OCI-LY3 (cell line): ENCODE results near the gene SORCS3.

Source experiments
- H2AFZ ChIP-seq: fragments of 200-600, 300-600 bp; shearing (Covaris generic); 2 replicates; pipeline ENCODE4 v1.6.0; 2014; ENCODE audit warnings: antibody characterized with exemption, low read depth, low read length
- H3K27ac ChIP-seq: fragments of 200-600, 300-600 bp; sonication (generic); 2 replicates; pipeline ENCODE4 v1.5.1; 2014; ENCODE audit warnings: mild to moderate bottlenecking, low read length, moderate library complexity, mixed read lengths
- H3K27me3 ChIP-seq: fragments of 200-600, 300-600 bp; sonication (generic); 2 replicates; pipeline ENCODE4 v1.6.1; 2014; ENCODE audit warnings: low read depth, low read length, mixed read lengths
- H3K36me3 ChIP-seq: fragments of 200-600, 300-600 bp; sonication (generic); replicated peaks from 2 replicates; pipeline ENCODE3; 2014; ENCODE audit warnings: low read depth, low read length, mixed read lengths
- H3K4me1 ChIP-seq: fragments of 300-600, 200-600 bp; sonication (generic); 2 replicates; pipeline ENCODE4 v1.6.1; 2014; ENCODE audit warnings: low read length, mixed read lengths
- H3K4me2 ChIP-seq: fragments of 200-600, 300-600 bp; sonication (generic); 2 replicates; pipeline ENCODE4 v1.6.1; 2014; ENCODE audit warnings: low read length, mixed read lengths
- H3K4me3 ChIP-seq: fragments of 300-600, 200-600 bp; sonication (generic); 2 replicates; pipeline ENCODE4 v1.5.1; 2014; ENCODE audit warnings: antibody characterized with exemption, mild to moderate bottlenecking, low read length, moderate library complexity
- H3K79me2 ChIP-seq: fragments of 300-600, 200-600 bp; shearing (Covaris generic); 2 replicates; pipeline ENCODE4 v1.6.1; 2014; ENCODE audit warnings: mild to moderate bottlenecking, low read length, mixed read lengths
- H3K9ac ChIP-seq: fragments of 300-600, 200-600 bp; shearing (Covaris generic); 2 replicates; pipeline ENCODE4 v1.6.0; 2014; ENCODE audit warnings: mild to moderate bottlenecking, low read length, moderate library complexity
- H3K9me3 ChIP-seq: fragments of 200-600, 300-600 bp; shearing (Covaris generic); 2 replicates; pipeline ENCODE4 v1.6.1; 2014; ENCODE audit warnings: low read length, mixed read lengths; ENCODE audit not compliant: insufficient read depth
- H4K20me1 ChIP-seq: fragments of 200-600, 300-600 bp; sonication (generic); 2 replicates; pipeline ENCODE4 v1.6.1; 2016; ENCODE audit warnings: low read length, mixed read lengths; ENCODE audit not compliant: insufficient read depth
- EZH2phosphoT487 ChIP-seq: fragments of 200-600 bp; shearing (Covaris generic); IDR thresholded peaks from 2 replicates; pipeline ENCODE4 v1.6.1; 2018; ENCODE audit warnings: antibody characterized with exemption, mixed run types, low read depth
- TF ChIP-seq, protein P1 (sequence below): fragments of 200-600, 300-600 bp; sonication (generic); IDR thresholded peaks from 2 replicates; pipeline ENCODE4 v1.5.1; 2014; ENCODE audit warnings: antibody characterized with exemption, low read length, low read depth

The SORCS3 gene

DNA sequence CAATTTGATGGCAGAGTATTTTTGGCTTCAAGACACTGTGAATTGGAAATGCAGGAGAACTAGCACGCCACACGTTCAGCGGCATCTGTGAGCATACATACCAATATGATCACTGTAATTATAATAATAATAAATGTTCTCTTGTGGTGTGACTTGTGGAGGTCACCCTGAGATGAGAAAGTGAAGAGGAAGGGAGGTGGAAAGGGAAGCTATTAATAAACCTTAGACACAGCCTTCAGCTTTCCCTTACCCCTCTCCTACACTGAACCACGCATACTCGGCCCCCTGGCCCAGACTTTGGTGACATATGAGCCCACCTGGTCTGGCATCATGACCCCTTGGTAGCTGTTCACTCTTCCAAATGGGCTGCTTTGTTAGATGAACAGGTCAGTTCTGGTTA is 139.1 kb downstream of the SORCS3 start:
- Histone ChIP-seq H3K4me2 (no peak overlapping the region), H3K36me3 (no peaks in the 10 kb centered on the region), H3K4me1 (no peaks in the 10 kb centered on the region), H4K20me1 (no peaks in the 10 kb centered on the region), H3K79me2 (no peaks in the 10 kb centered on the region), H3K9me3 (no peaks in the 10 kb centered on the region), H3K4me3 (no peak overlapping the region), H3K27me3 (no peaks in the 10 kb centered on the region), H3K27ac (no peak overlapping the region), H3K9ac (no peak overlapping the region), H2AFZ (no peak overlapping the region)
- TF ChIP-seq, protein P1, sequence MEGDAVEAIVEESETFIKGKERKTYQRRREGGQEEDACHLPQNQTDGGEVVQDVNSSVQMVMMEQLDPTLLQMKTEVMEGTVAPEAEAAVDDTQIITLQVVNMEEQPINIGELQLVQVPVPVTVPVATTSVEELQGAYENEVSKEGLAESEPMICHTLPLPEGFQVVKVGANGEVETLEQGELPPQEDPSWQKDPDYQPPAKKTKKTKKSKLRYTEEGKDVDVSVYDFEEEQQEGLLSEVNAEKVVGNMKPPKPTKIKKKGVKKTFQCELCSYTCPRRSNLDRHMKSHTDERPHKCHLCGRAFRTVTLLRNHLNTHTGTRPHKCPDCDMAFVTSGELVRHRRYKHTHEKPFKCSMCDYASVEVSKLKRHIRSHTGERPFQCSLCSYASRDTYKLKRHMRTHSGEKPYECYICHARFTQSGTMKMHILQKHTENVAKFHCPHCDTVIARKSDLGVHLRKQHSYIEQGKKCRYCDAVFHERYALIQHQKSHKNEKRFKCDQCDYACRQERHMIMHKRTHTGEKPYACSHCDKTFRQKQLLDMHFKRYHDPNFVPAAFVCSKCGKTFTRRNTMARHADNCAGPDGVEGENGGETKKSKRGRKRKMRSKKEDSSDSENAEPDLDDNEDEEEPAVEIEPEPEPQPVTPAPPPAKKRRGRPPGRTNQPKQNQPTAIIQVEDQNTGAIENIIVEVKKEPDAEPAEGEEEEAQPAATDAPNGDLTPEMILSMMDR = no peak
- no peak for TF ChIP-seq EZH2phosphoT487

DNA sequence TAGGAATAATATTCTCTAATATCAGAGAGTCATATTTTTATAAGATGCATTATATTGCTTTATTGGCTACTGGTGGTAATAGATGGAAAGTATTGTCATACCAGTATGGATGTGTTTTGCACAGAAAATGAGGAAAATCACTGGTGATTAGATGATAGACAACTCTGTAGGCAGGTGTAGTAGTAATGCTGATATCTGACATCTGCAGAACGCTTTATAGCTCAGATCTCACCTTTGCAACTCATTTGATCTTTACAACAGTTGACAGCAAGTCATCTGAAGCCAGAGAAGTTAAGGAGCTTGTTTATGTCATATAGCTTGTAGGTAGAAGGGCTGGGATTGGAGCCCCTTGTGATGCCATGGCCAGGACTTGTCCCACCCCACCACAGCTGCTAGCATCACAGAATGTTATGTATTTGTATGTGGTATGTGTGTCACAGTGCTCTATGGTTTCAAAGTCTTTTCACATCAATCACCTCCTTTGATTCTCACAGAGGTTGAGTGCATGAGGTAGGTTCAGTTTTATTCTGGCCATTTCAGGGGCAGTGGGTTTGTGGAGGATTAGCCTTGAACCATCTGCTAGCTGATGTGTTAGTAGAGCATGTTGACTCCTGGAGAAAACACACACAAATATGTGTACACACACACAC is 140.0 kb downstream of the SORCS3 start:
- Histone ChIP-seq H2AFZ (no peak overlapping the region), H3K4me1 (no peaks in the 10 kb centered on the region), H3K9me3 (no peaks in the 10 kb centered on the region), H3K9ac (no peak overlapping the region), H3K27me3 (no peaks in the 10 kb centered on the region), H4K20me1 (no peaks in the 10 kb centered on the region), H3K79me2 (no peaks in the 10 kb centered on the region), H3K36me3 (no peaks in the 10 kb centered on the region), H3K27ac (no peak overlapping the region), H3K4me3 (no peak overlapping the region), H3K4me2 (no peak overlapping the region)
- TF ChIP-seq, protein P1 = no peak
- TF ChIP-seq EZH2phosphoT487 = no peak

DNA sequence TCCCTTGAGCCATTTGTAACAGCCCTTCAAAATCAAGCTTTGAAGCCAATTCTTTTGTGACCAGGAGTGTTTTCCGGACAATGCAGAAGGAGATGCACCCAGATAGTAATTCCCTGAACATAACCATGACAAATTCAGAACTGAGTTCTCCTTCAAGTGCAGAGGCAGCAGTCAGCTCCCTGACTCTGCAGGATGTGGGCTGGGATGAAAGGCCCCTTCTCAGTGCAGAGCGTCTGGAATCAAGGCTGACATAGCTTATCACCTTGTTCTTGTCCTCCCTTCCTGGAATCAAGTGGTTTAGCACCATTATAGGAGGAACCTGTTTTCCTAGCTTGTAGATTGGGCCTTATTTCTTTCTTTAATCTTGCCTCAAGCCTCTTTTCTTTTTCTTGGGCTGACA is 143.4 kb downstream of the SORCS3 start:
- Histone ChIP-seq H3K27ac (no peak overlapping the region), H3K4me3 (no peak overlapping the region), H3K9me3 (no peaks in the 10 kb centered on the region), H3K9ac (no peak overlapping the region), H3K27me3 (no peaks in the 10 kb centered on the region), H4K20me1 (no peaks in the 10 kb centered on the region), H3K4me1 (no peaks in the 10 kb centered on the region), H3K4me2 (no peak overlapping the region), H3K36me3 (no peaks in the 10 kb centered on the region), H3K79me2 (no peaks in the 10 kb centered on the region), H2AFZ (no peak overlapping the region)
- TF ChIP-seq, protein P1 = no peak
- TF ChIP-seq EZH2phosphoT487 = no peak

DNA sequence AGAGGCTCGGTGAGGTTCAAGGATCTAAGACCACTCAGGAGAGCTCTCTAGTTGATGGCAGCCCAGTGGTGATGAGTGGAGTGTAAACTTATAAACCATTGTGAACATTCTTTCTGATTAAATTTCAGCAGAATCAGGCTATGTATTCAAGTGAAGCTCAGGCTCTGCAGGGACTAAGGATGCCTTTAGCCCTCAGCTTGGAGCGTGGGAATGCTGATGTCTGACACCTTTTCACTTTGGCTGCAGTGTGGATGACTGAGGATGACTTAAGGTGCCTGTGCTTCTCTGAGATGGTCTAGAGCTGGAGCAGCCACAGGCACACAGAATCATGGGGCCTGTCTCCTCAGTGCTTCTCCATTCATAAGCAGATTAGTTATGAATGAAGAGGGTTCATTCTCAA is 150.4 kb downstream of the SORCS3 start:
- Histone ChIP-seq H3K4me3 (no peak overlapping the region), H3K27me3 (0 out of 2 replicates have a peak, but pooled peaks cover 2% of the 10 kb centered on the region), H3K79me2 (no peaks in the 10 kb centered on the region), H4K20me1 (no peaks in the 10 kb centered on the region), H3K4me1 (no peaks in the 10 kb centered on the region), H3K36me3 (no peaks in the 10 kb centered on the region), H3K4me2 (no peak overlapping the region), H3K9me3 (no peaks in the 10 kb centered on the region), H2AFZ (no peak overlapping the region), H3K9ac (no peak overlapping the region), H3K27ac (no peak overlapping the region)
- no peak for TF ChIP-seq EZH2phosphoT487
- TF ChIP-seq, protein P1 = no peak
